ENCODE results near the gene CARTPT. TPM values are rescaled to one million over a fixed set of nuclear protein-coding genes. Genes with fewer than 3 reads are reported as not detected.

Gene CARTPT
- total RNA-seq, 1 experiment from 2014 or later, result not detected

DNA sequence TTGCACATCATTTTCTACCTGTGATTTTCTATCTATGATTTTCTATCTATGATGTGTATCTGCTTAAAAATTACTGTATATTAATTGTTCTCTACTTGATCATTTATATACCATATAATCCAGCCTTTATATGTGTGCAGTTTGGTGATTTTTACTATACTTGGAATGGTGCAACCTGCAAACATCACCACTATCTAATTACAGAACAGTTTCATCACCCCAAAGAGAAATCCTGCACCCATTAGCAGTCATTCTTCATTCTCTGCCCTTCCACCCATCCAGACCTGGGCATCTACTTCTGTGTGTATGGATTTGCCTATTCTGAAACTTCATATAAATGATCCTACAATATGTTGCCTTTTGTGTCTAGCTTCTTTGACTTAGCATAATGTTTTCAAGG, 51.3 kb downstream of the CARTPT start:
- Histone ChIP-seq H2AFZ (ENCODE audit: low read depth, low read length, poor library complexity, severe bottlenecking) (no peak overlapping the region), H3K4me1 (ENCODE audit: control insufficient read depth in 1 of 2, insufficient read depth in 2 of 2, low read length in 2 of 2) (no peaks in the 10 kb centered on the region), H3K9me3 (ENCODE audit: control insufficient read depth in 1 of 2, insufficient read depth in 1 of 2, low read depth in 1 of 2, low read length in 2 of 2) (no peaks in the 10 kb centered on the region), H3K27ac (ENCODE audit: low read depth, low read length) (no peak overlapping the region), H3K4me3 (replicated peaks in 1 of 2; ENCODE audit: low read depth in 1 of 2, low read length in 2 of 2) (no peak overlapping the region), H3K36me3 (ENCODE audit: control insufficient read depth in 1 of 2, insufficient read depth in 2 of 2, low read length in 2 of 2) (no peaks in the 10 kb centered on the region), H3K27me3 (ENCODE audit: insufficient read depth, low read length) (no peaks in the 10 kb centered on the region), H3K4me2 (ENCODE audit: low read length) (no peak overlapping the region), H4K20me1 (ENCODE audit: insufficient read depth) (no peaks in the 10 kb centered on the region), H3K79me2 (ENCODE audit: insufficient read depth, low read length) (no peaks in the 10 kb centered on the region), H3K9ac (ENCODE audit: low read length) (no peak overlapping the region), H3K9me2 (ENCODE audit: insufficient read depth) (no peaks in the 10 kb centered on the region)
- intact Hi-C loops (cut with micrococcal nuclease), result loop anchor here (10.0 kb wide), 1 partner anchor 1764 kb away; no protein-coding TSS in a partner anchor
- no peak for DNase-seq (ENCODE audit: low read depth, low spot score)
- POLR2A ChIA-PET, result no interaction called here
- BruUV-seq (replicated peaks), result no TSS peak
- RAD21 ChIA-PET (ENCODE audit: low non-redundant PET in 1 of 2, low total read pairs in 2 of 2, uncharacterized antibody in 2 of 2, unreplicated experiment in 2 of 2), result no interaction called here
- ATAC-seq, result no peak
- CTCF ChIA-PET, result interaction anchor here (1.5 kb wide), 1 partner anchor 13 kb away, joined by 4 read pairs; no protein-coding TSS in a partner anchor
- TF ChIP-seq JUND (IDR thresholded peaks at IDR 0.05) (no peak), SRF (IDR thresholded peaks at IDR 0.05; ENCODE audit: low read depth) (no peak), EZH2phosphoT487 (IDR thresholded peaks at IDR 0.05; ENCODE audit: borderline replicate concordance) (no peak), CEBPB (IDR thresholded peaks at IDR 0.05; ENCODE audit: low read depth) (no peak), RAD21 (IDR thresholded peaks at IDR 0.05; ENCODE audit: low read depth) (no peak), EZH2 (IDR thresholded peaks at IDR 0.05) (no peak), TCF7L2 (IDR thresholded peaks at IDR 0.05; ENCODE audit: borderline replicate concordance, extremely low read depth, insufficient read depth, insufficient read length) (no peak)
- TF ChIP-seq, protein P1, sequence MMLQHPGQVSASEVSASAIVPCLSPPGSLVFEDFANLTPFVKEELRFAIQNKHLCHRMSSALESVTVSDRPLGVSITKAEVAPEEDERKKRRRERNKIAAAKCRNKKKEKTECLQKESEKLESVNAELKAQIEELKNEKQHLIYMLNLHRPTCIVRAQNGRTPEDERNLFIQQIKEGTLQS (IDR thresholded peaks at IDR 0.05), result no peak
- TF ChIP-seq, protein P2, sequence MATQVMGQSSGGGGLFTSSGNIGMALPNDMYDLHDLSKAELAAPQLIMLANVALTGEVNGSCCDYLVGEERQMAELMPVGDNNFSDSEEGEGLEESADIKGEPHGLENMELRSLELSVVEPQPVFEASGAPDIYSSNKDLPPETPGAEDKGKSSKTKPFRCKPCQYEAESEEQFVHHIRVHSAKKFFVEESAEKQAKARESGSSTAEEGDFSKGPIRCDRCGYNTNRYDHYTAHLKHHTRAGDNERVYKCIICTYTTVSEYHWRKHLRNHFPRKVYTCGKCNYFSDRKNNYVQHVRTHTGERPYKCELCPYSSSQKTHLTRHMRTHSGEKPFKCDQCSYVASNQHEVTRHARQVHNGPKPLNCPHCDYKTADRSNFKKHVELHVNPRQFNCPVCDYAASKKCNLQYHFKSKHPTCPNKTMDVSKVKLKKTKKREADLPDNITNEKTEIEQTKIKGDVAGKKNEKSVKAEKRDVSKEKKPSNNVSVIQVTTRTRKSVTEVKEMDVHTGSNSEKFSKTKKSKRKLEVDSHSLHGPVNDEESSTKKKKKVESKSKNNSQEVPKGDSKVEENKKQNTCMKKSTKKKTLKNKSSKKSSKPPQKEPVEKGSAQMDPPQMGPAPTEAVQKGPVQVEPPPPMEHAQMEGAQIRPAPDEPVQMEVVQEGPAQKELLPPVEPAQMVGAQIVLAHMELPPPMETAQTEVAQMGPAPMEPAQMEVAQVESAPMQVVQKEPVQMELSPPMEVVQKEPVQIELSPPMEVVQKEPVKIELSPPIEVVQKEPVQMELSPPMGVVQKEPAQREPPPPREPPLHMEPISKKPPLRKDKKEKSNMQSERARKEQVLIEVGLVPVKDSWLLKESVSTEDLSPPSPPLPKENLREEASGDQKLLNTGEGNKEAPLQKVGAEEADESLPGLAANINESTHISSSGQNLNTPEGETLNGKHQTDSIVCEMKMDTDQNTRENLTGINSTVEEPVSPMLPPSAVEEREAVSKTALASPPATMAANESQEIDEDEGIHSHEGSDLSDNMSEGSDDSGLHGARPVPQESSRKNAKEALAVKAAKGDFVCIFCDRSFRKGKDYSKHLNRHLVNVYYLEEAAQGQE (IDR thresholded peaks at IDR 0.05; ENCODE audit: low read depth), result no peak

Other genes with a start within 250 kb of the CARTPT start
- 47.2 TPM for gene MCCC2, start 131.9 kb upstream of the CARTPT start, total RNA-seq (2021; ENCODE audit: unreplicated experiment)

All from HCT116 (cell line).